Stimulated activated CD8-positive, alpha-beta memory T cell treated with anti-CD3 and anti-CD28 coated beads, Interleukin-15, amount 100 ng/mL, for 4 hours (primary cell): ENCODE measurements around the gene C5AR1.
"Not testable (repeated sequence)": the region's sequence is repeated elsewhere in the genome, so short reads cannot be mapped to it uniquely, and the experiment has no call there.

Source experiments
- DNase-seq, 2 donors: peaks; one replicate each; pipeline ENCODE4 v3.0.0-alpha.2; 2020; ENCODE audit warnings: low read depth in 2 of 2

Gene C5AR1

GRCh38 chr19:47284324-47284899 is 25.2 kb upstream of the C5AR1 start:
- no peak for DNase-seq

GRCh38 chr19:47296036-47296435 is 13.6 kb upstream of the C5AR1 start:
- DNase-seq = peak in 1 of 2 donors; percentile 57

- DNase-seq = not testable (repeated sequence)
Measured at GRCh38 chr19:47300867-47301266, 8.8 kb upstream of the C5AR1 start.

GRCh38 chr19:47302249-47302648 is 7.4 kb upstream of the C5AR1 start:
- DNase-seq = no peak

- no peak for DNase-seq
Measured at GRCh38 chr19:47303966-47304365, 5.7 kb upstream of the C5AR1 start.

- DNase-seq = peak in 1 of 2 donors; percentile 27
Measured at GRCh38 chr19:47305309-47305751, 4.3 kb upstream of the C5AR1 start.

- no peak for DNase-seq
Measured at GRCh38 chr19:47306303-47306702, 3.4 kb upstream of the C5AR1 start.

- no peak for DNase-seq
Measured at GRCh38 chr19:47309038-47309437, 623 bp upstream of the C5AR1 start.

GRCh38 chr19:47310323-47310722 is 662 bp downstream of the C5AR1 start:
- DNase-seq = no peak

- DNase-seq = no peak
Measured at GRCh38 chr19:47310819-47311218, 1.2 kb downstream of the C5AR1 start.

GRCh38 chr19:47312366-47313006 is 2.8 kb downstream of the C5AR1 start:
- DNase-seq = no peak

GRCh38 chr19:47313754-47314295 is 4.2 kb downstream of the C5AR1 start:
- no peak for DNase-seq

GRCh38 chr19:47315125-47315821 is 5.6 kb downstream of the C5AR1 start:
- DNase-seq = no peak

- no peak for DNase-seq
Measured at GRCh38 chr19:47316513-47316912, 6.9 kb downstream of the C5AR1 start.

GRCh38 chr19:47319923-47320871 is 10.5 kb downstream of the C5AR1 start:
- DNase-seq = no peak

GRCh38 chr19:47321630-47322029 is 12.0 kb downstream of the C5AR1 start:
- DNase-seq = no peak

- DNase-seq = no peak
Measured at GRCh38 chr19:47322058-47322457, 12.4 kb downstream of the C5AR1 start.

GRCh38 chr19:47323409-47323808 is 13.7 kb downstream of the C5AR1 start:
- DNase-seq = no peak

GRCh38 chr19:47323872-47324271 is 14.2 kb downstream of the C5AR1 start:
- no peak for DNase-seq

GRCh38 chr19:47324502-47324901 is 14.8 kb downstream of the C5AR1 start:
- no peak for DNase-seq

- no peak for DNase-seq
Measured at GRCh38 chr19:47330466-47330869, 20.8 kb downstream of the C5AR1 start.

- no peak for DNase-seq
Measured at GRCh38 chr19:47331490-47331889, 21.8 kb downstream of the C5AR1 start.
